HepG2 (cell line): Measurements from ENCODE around the gene ABCC12. TPM values are rescaled to one million over a fixed set of nuclear protein-coding genes. Genes with fewer than 3 reads are reported as not detected.

Source experiments
- DNMT1 ChIP-seq: sonication (generic); formaldehyde crosslinking; IDR thresholded peaks from 2 replicates; pipeline ENCODE4 v1.5.1; 2020; ENCODE audit warnings: mild to moderate bottlenecking, missing genetic modification reagents
- MAFG ChIP-seq: sonication (generic); formaldehyde crosslinking; IDR thresholded peaks from 2 replicates; pipeline ENCODE4 v1.5.1; 2020; ENCODE audit warnings: mild to moderate bottlenecking, missing genetic modification reagents
- PHF21A ChIP-seq: sonication (generic); formaldehyde crosslinking; IDR thresholded peaks from 2 replicates; pipeline ENCODE4 v1.5.0; 2020; ENCODE audit warnings: mild to moderate bottlenecking, missing genetic modification reagents
- SALL1 ChIP-seq: sonication (generic); formaldehyde crosslinking; IDR thresholded peaks from 2 replicates; pipeline ENCODE4 v1.8.0; 2022; ENCODE audit warnings: mild to moderate bottlenecking, missing genetic modification reagents
- ZNF343 ChIP-seq: sonication (generic); formaldehyde crosslinking; IDR thresholded peaks from 2 replicates; pipeline ENCODE4 v1.4.0; 2020; ENCODE audit warnings: mild to moderate bottlenecking, missing genetic modification reagents
- ZNF572 ChIP-seq: sonication (generic); formaldehyde crosslinking; IDR thresholded peaks from 2 replicates; pipeline ENCODE4 v1.5.1; 2020; ENCODE audit warnings: mild to moderate bottlenecking, missing genetic modification reagents
- polyA plus RNA-seq, 8 experiments: library from polyadenylated mRNA; depleted of rRNA in 3 of 8; stranded (reverse) in 7 of 8; unstranded in 1 of 8; fragments of >200 nt; fragmentation: Illumina TruSeq in 4 of 8; extraction: Trizol in 4 of 8; gene quantifications; 2 replicates each; pipeline versions ENCODE4 v1.2.1 to v1.2.3, GENCODE V29; 2011 to 2016; ENCODE audit warnings: low read depth in 4 of 8, missing spikeins in 1 of 8, mixed read lengths in 1 of 8; ENCODE audit not compliant: insufficient read depth in 1 of 8
- total RNA-seq, 5 experiments: library from RNA; depleted of rRNA; stranded (reverse); fragments of >200 nt; fragmentation: Illumina TruSeq; extraction: Trizol; gene quantifications; 2 replicates each; pipeline ENCODE4 v1.2.3, GENCODE V29; 2016; ENCODE audit warnings: low read depth in 1 of 5
- TF ChIP-seq, protein P1 (sequence below): sonication (generic); formaldehyde crosslinking; IDR thresholded peaks from 2 replicates; pipeline ENCODE4 v1.5.0; 2020; ENCODE audit warnings: mild to moderate bottlenecking, missing genetic modification reagents
- TF ChIP-seq, protein P2 (sequence below): sonication (generic); formaldehyde crosslinking; IDR thresholded peaks from 2 replicates; pipeline ENCODE4 v1.4.0; 2020; ENCODE audit warnings: missing genetic modification reagents
- TF ChIP-seq, protein P3 (sequence below): sonication (generic); formaldehyde crosslinking; IDR thresholded peaks from 2 replicates; pipeline ENCODE4 v1.9.0; 2022; ENCODE audit warnings: missing genetic modification reagents, mild to moderate bottlenecking, borderline replicate concordance
- TF ChIP-seq, protein P4 (sequence below): sonication (generic); formaldehyde crosslinking; IDR thresholded peaks from 2 replicates; pipeline ENCODE4 v1.4.0; 2020; ENCODE audit warnings: mild to moderate bottlenecking, missing genetic modification reagents
- TF ChIP-seq, protein P5 (sequence below): IDR thresholded peaks from 2 replicates; pipeline ENCODE4 v1.6.1; 2012; ENCODE audit warnings: low read depth, low read length, improper control_type of control experiment

Gene ABCC12
- total and polyA plus RNA-seq, 2 of the 13 experiments (the other 11 are each of a cell fraction or from before 2014, with no cell fraction given) = not detected

DNA sequence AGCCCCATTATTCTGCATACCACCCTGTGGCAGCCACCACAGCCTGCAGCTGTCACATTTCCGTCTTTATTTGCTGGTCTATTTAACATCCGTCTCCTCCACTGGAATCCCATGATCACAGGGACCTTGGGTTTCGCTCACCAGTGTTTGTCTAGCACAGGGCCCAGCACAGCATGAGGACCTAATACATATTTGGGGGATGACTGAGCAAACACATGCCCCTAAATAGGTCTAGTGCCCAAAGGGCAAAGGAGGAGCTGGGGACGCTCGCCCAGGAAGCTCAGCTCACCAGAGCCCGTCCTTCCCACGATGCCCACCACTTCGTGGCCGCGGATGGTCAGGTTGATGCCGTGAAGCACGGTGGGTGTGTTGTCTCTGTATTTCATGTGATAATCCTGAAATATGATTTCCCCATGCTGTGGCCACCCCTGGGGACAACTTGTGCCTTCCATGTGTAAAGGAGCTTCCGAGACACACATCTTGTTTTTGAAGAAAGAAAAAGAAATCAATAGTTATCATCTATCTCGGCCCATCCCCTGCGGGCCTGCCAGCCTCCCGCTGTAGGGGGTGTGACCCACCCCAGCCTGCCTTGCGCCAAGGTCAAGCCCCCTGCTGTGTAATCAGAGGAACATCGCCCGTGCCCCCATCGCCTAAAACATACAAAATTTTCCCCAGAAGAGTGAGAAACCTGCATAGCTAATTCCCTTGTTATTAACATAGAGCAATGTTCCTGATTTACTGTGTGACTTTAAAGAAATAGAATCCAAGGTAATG, 21.0 kb upstream of the ABCC12 start (continued):
- TF ChIP-seq, protein P1, sequence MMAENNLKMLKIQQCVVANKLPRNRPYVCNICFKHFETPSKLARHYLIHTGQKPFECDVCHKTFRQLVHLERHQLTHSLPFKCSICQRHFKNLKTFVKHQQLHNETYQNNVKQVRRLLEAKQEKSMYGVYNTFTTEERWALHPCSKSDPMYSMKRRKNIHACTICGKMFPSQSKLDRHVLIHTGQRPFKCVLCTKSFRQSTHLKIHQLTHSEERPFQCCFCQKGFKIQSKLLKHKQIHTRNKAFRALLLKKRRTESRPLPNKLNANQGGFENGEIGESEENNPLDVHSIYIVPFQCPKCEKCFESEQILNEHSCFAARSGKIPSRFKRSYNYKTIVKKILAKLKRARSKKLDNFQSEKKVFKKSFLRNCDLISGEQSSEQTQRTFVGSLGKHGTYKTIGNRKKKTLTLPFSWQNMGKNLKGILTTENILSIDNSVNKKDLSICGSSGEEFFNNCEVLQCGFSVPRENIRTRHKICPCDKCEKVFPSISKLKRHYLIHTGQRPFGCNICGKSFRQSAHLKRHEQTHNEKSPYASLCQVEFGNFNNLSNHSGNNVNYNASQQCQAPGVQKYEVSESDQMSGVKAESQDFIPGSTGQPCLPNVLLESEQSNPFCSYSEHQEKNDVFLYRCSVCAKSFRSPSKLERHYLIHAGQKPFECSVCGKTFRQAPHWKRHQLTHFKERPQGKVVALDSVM = no peak
- TF ChIP-seq, protein P2, sequence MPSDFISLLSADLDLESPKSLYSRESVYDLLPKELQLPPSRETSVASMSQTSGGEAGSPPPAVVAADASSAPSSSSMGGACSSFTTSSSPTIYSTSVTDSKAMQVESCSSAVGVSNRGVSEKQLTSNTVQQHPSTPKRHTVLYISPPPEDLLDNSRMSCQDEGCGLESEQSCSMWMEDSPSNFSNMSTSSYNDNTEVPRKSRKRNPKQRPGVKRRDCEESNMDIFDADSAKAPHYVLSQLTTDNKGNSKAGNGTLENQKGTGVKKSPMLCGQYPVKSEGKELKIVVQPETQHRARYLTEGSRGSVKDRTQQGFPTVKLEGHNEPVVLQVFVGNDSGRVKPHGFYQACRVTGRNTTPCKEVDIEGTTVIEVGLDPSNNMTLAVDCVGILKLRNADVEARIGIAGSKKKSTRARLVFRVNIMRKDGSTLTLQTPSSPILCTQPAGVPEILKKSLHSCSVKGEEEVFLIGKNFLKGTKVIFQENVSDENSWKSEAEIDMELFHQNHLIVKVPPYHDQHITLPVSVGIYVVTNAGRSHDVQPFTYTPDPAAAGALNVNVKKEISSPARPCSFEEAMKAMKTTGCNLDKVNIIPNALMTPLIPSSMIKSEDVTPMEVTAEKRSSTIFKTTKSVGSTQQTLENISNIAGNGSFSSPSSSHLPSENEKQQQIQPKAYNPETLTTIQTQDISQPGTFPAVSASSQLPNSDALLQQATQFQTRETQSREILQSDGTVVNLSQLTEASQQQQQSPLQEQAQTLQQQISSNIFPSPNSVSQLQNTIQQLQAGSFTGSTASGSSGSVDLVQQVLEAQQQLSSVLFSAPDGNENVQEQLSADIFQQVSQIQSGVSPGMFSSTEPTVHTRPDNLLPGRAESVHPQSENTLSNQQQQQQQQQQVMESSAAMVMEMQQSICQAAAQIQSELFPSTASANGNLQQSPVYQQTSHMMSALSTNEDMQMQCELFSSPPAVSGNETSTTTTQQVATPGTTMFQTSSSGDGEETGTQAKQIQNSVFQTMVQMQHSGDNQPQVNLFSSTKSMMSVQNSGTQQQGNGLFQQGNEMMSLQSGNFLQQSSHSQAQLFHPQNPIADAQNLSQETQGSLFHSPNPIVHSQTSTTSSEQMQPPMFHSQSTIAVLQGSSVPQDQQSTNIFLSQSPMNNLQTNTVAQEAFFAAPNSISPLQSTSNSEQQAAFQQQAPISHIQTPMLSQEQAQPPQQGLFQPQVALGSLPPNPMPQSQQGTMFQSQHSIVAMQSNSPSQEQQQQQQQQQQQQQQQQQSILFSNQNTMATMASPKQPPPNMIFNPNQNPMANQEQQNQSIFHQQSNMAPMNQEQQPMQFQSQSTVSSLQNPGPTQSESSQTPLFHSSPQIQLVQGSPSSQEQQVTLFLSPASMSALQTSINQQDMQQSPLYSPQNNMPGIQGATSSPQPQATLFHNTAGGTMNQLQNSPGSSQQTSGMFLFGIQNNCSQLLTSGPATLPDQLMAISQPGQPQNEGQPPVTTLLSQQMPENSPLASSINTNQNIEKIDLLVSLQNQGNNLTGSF (CRISPR knock-in tag) = no peak
- TF ChIP-seq ZNF572 (CRISPR knock-in tag) (0 out of 2 replicates have a peak, but pooled peaks have one; percentile 57), PHF21A (CRISPR knock-in tag) (0 out of 2 replicates have a peak, but pooled peaks have one; percentile 27), ZNF343 (CRISPR knock-in tag) (no peak), SALL1 (CRISPR knock-in tag) (peak; percentile 93), DNMT1 (CRISPR knock-in tag) (no peak), MAFG (CRISPR knock-in tag) (0 out of 2 replicates have a peak, but pooled peaks have one; percentile 20)
- TF ChIP-seq, protein P3, sequence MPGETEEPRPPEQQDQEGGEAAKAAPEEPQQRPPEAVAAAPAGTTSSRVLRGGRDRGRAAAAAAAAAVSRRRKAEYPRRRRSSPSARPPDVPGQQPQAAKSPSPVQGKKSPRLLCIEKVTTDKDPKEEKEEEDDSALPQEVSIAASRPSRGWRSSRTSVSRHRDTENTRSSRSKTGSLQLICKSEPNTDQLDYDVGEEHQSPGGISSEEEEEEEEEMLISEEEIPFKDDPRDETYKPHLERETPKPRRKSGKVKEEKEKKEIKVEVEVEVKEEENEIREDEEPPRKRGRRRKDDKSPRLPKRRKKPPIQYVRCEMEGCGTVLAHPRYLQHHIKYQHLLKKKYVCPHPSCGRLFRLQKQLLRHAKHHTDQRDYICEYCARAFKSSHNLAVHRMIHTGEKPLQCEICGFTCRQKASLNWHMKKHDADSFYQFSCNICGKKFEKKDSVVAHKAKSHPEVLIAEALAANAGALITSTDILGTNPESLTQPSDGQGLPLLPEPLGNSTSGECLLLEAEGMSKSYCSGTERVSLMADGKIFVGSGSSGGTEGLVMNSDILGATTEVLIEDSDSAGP (CRISPR knock-in tag) = peak; percentile 60; the same call in 1 of the 2 replicates
- TF ChIP-seq, protein P4, sequence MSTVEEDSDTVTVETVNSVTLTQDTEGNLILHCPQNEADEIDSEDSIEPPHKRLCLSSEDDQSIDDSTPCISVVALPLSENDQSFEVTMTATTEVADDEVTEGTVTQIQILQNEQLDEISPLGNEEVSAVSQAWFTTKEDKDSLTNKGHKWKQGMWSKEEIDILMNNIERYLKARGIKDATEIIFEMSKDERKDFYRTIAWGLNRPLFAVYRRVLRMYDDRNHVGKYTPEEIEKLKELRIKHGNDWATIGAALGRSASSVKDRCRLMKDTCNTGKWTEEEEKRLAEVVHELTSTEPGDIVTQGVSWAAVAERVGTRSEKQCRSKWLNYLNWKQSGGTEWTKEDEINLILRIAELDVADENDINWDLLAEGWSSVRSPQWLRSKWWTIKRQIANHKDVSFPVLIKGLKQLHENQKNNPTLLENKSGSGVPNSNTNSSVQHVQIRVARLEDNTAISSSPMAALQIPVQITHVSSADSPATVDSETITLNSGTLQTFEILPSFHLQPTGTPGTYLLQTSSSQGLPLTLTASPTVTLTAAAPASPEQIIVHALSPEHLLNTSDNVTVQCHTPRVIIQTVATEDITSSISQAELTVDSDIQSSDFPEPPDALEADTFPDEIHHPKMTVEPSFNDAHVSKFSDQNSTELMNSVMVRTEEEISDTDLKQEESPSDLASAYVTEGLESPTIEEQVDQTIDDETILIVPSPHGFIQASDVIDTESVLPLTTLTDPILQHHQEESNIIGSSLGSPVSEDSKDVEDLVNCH = no peak
- TF ChIP-seq, protein P5, sequence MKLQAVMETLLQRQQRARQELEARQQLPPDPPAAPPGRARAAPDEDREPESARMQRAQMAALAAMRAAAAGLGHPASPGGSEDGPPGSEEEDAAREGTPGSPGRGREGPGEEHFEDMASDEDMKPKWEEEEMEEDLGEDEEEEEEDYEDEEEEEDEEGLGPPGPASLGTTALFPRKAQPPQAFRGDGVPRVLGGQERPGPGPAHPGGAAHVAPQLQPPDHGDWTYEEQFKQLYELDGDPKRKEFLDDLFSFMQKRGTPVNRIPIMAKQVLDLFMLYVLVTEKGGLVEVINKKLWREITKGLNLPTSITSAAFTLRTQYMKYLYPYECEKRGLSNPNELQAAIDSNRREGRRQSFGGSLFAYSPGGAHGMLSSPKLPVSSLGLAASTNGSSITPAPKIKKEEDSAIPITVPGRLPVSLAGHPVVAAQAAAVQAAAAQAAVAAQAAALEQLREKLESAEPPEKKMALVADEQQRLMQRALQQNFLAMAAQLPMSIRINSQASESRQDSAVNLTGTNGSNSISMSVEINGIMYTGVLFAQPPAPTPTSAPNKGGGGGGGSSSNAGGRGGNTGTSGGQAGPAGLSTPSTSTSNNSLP = 0 out of 2 replicates have a peak, but pooled peaks have one; percentile 11
